Measurements from ENCODE around the gene ITPKB. TPM values are rescaled to one million over a fixed set of nuclear protein-coding genes. Genes with fewer than 3 reads are reported as not detected.

ITPKB gene
- total and polyA plus RNA-seq, 2 of the 13 experiments (the other 11 are each of a cell fraction or from before 2014, with no cell fraction given): not detected

DNA sequence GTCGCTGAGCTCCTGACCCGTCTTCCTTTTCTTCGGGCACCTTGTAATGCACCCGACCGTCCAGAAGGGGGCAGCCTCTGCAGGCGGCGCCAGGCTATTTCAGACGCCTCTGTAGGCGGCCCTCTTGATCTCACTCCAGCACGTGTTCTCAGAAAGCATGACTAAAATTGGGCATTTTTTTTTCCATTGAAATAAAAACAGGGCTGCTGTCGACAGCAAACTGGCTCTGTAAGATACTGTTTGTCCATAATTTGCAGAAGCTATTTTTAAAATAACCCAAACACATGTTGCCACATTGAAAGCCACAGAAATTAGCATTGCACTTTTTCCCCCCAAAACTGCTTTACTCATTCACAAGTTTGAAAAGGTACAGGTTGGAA, 112.5 kb downstream of the ITPKB start (continued):
- no peak for TF ChIP-seq ZNF883 (CRISPR knock-in tag; IDR thresholded peaks at IDR 0.05; ENCODE audit: not compliant biosample characterization)
- TF ChIP-seq RAD21 (CRISPR knock-in tag; IDR thresholded peaks at IDR 0.05): no peak; the same call in 1 of the 2 replicates
- TF ChIP-seq ZNF343 (CRISPR knock-in tag; IDR thresholded peaks at IDR 0.05): no peak
- TF ChIP-seq, protein P1, sequence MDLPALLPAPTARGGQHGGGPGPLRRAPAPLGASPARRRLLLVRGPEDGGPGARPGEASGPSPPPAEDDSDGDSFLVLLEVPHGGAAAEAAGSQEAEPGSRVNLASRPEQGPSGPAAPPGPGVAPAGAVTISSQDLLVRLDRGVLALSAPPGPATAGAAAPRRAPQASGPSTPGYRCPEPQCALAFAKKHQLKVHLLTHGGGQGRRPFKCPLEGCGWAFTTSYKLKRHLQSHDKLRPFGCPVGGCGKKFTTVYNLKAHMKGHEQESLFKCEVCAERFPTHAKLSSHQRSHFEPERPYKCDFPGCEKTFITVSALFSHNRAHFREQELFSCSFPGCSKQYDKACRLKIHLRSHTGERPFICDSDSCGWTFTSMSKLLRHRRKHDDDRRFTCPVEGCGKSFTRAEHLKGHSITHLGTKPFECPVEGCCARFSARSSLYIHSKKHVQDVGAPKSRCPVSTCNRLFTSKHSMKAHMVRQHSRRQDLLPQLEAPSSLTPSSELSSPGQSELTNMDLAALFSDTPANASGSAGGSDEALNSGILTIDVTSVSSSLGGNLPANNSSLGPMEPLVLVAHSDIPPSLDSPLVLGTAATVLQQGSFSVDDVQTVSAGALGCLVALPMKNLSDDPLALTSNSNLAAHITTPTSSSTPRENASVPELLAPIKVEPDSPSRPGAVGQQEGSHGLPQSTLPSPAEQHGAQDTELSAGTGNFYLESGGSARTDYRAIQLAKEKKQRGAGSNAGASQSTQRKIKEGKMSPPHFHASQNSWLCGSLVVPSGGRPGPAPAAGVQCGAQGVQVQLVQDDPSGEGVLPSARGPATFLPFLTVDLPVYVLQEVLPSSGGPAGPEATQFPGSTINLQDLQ (CRISPR knock-in tag; IDR thresholded peaks at IDR 0.05): no peak

DNA sequence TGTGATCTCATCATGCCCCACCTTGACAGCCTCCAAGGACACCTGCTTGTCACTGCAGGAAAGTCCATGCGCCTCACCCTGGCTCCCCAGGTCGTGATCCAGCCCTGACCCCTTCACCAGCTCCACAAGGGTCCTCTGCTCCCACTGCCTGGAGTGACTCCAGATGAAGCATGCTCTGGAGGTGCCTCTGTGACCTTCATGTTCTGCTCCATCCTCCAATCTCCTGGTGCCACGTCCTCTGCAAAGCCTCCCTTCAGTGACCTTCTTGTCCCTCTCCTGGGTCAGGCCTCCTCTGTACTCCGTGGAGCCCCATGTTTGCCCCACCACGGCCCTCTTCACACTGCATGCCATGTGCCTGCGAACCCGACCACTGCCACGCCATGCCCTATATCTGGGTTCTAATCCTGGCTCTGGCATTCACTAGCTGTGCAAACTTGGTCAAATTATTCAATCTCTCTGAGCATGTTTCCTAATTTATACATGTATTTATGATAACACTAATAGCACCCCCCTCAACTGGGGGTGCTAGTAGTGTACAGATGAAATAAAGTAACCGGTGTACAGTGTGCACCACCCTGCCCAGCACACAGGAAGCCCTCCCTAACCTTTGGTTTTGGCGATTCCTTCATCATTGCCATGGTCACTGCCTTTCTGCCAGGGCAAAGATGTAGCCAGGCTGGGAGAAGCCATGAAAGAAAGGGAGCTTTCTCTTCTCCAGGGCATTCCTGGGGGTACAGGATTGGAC, 113.1 kb downstream of the ITPKB start:
- FAIRE-seq: no peak
- H4K20me1 ChIP-seq (ENCODE audit: insufficient read depth, low read length): no peaks in the 10 kb centered on the region
- H3K4me1 ChIP-seq (ENCODE audit: insufficient read depth, low read length): peaks cover 11% of the 10 kb centered on the region
- ChIA-PET CTCF (ENCODE audit: low intra/inter-chr PET ratio, low total read pairs) (no interaction called here), POLR2A (no interaction called here)
- H3K9me3 ChIP-seq (ENCODE audit: low read length): no peaks in the 10 kb centered on the region; the same call in 1 of the 2 replicates
- WGBS (ENCODE audit: low lambda C conversion rate): 45% methylated on average over 10 of the region's 10 CpGs
- no peak for TF ChIP-seq ZNF678 (CRISPR knock-in tag; IDR thresholded peaks at IDR 0.05)
- TF ChIP-seq ZNF7 (CRISPR knock-in tag; IDR thresholded peaks at IDR 0.05): no peak
- no peak for TF ChIP-seq CENPT (CRISPR knock-in tag; IDR thresholded peaks at IDR 0.05; ENCODE audit: low read depth)
- TF ChIP-seq PTBP1 (IDR thresholded peaks at IDR 0.05; ENCODE audit: low read depth, low read length, poor library complexity, severe bottlenecking): no peak
- no peak for TF ChIP-seq PAX8 (CRISPR knock-in tag; IDR thresholded peaks at IDR 0.05; ENCODE audit: borderline replicate concordance)
- no peak for TF ChIP-seq ZNF788 (CRISPR knock-in tag; IDR thresholded peaks at IDR 0.05; ENCODE audit: borderline replicate concordance)
- TF ChIP-seq, protein P2, sequence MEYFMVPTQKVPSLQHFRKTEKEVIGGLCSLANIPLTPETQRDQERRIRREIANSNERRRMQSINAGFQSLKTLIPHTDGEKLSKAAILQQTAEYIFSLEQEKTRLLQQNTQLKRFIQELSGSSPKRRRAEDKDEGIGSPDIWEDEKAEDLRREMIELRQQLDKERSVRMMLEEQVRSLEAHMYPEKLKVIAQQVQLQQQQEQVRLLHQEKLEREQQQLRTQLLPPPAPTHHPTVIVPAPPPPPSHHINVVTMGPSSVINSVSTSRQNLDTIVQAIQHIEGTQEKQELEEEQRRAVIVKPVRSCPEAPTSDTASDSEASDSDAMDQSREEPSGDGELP (IDR thresholded peaks at IDR 0.05; ENCODE audit: borderline replicate concordance, low read depth): no peak
- no peak for TF ChIP-seq FIP1L1 (IDR thresholded peaks at IDR 0.05; ENCODE audit: borderline replicate concordance, insufficient read depth, low read depth, low read length)
- TF ChIP-seq, protein P3, sequence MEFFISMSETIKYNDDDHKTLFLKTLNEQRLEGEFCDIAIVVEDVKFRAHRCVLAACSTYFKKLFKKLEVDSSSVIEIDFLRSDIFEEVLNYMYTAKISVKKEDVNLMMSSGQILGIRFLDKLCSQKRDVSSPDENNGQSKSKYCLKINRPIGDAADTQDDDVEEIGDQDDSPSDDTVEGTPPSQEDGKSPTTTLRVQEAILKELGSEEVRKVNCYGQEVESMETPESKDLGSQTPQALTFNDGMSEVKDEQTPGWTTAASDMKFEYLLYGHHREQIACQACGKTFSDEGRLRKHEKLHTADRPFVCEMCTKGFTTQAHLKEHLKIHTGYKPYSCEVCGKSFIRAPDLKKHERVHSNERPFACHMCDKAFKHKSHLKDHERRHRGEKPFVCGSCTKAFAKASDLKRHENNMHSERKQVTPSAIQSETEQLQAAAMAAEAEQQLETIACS (CRISPR knock-in tag; IDR thresholded peaks at IDR 0.05): 0 out of 2 replicates have a peak, but pooled peaks have one; percentile 21
- BruUV-seq (replicated peaks): no TSS peak
- H3K79me2 ChIP-seq (ENCODE audit: insufficient read depth, low read length): no peaks in the 10 kb centered on the region
- H3K27ac ChIP-seq (ENCODE audit: extremely low read length, insufficient read depth, low read length): no peak overlapping the region
- DNase-seq (ENCODE audit: low spot score): no peak
- intact Hi-C loops (cut with micrococcal nuclease; ENCODE audit: unreplicated experiment): no loop called here
- no peaks in the 10 kb centered on the region for H3K36me3 ChIP-seq (replicated peaks in 1 of 2; ENCODE audit: control insufficient read depth in 1 of 2, insufficient read depth in 2 of 2, low read length in 2 of 2)
- peaks cover 0 to 22% of the 10 kb centered on the region in 2 experiments; a peak in 3 of 5 replicates for H3K27me3 ChIP-seq (ENCODE audit: control insufficient read depth in 1 of 2, insufficient read depth in 2 of 2, low read length in 2 of 2)
- no peak overlapping the region for H3K4me3 ChIP-seq (replicated peaks in 1 of 3; ENCODE audit: insufficient read depth in 1 of 3, low read depth in 2 of 3, low read length in 3 of 3)
- no peak; the same call in 1 of the 3 replicates for ATAC-seq
- H2AFZ ChIP-seq (ENCODE audit: low read length): no peak overlapping the region
- H3K4me2 ChIP-seq (ENCODE audit: low read depth, low read length): no peak overlapping the region
- no peak overlapping the region for H3K9ac ChIP-seq (ENCODE audit: insufficient read depth, low read depth, low read length)
- in situ Hi-C loops (cut with HindIII; ENCODE audit: extremely low pct_ligation_motif_present, low pct_unique_long_range_greater_than_20kb): no loop called here
